ENCODE data around the gene FKBP5. TPM values are rescaled to one million over a fixed set of nuclear protein-coding genes. Genes with fewer than 3 reads are reported as not detected.

FKBP5 gene
- total RNA-seq, 1 donor from 2014 or later: 142 TPM

DNA sequence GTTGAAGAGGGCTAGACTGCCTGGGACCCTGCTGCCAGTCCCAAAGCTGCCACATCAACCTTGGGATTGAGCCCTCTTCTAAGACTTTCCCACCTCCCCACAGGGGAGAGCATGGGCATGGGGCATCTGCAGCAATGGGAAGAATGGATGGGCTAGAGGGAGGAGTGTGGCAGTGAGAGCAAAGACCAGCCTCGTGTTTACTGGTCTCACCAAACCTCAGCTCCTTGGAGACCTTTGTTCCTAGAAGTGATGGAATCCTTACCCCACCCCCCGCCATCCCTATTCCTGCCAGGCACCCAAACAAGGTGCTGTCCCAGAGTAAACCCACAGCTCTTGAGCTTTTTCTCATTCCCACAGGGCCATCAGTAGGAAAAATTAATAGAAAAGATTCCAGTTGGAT, 28.1 kb upstream of the FKBP5 start:
- Histone ChIP-seq H3K4me3 (no peak overlapping the region), H3K4me1 (peaks cover 32% of the 10 kb centered on the region), H3K36me3 (no peaks in the 10 kb centered on the region), H3K27ac (no peak overlapping the region), H3K27me3 (no peaks in the 10 kb centered on the region), H3K9me3 (no peaks in the 10 kb centered on the region)
- TF ChIP-seq CTCF (IDR thresholded peaks at IDR 0.05): no peak
- ATAC-seq (no peak), DNase-seq (peak; percentile 23)
- intact Hi-C loops (cut with DNase I): no loop called here

DNA sequence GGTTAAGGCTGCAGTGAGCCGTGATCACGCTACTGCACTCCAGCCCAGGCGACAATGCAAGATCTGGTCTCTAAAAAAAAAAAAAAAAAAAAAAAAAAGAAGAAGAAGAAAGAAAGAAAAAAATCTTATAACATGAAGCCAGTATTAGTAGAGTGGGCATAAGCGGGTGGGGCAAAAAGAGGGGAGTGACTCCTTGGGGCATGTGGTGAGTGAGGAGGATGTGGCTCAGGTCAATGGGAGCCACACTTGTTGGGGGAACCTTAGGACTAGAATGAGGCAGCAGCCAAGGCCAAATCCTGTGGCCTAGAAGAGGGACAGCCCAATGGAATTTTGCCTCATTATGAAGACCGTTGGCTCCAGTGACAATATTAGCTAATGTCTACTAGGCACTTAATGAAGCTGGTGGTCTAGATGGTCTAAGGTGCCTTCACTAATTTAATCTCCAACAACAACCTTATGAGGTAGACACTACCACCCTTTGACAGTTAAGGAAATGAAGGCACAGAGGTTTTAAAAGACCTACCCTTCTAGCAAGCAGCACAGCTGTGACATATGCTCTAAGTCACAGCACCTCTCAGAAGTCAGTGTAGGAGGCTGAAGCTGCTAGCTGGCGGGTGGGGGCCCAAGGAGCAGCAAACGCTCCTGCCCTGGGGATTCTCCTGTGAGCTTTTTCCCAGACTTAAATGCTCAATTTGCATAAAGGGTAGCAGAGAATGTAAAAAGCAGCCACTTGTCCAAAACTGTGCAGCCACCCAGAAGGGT, 24.5 kb upstream of the FKBP5 start:
- TF ChIP-seq CTCF (IDR thresholded peaks at IDR 0.05): no peak
- Histone ChIP-seq H3K27me3 (no peaks in the 10 kb centered on the region), H3K4me1 (peaks cover 4% of the 10 kb centered on the region), H3K9me3 (no peaks in the 10 kb centered on the region), H3K4me3 (no peak overlapping the region), H3K36me3 (no peaks in the 10 kb centered on the region), H3K27ac (no peak overlapping the region)
- intact Hi-C loops (cut with DNase I): no loop called here
- ATAC-seq (no peak), DNase-seq (peak; percentile 23)

- intact Hi-C loops (cut with DNase I): no loop called here
- DNase-seq: peak; percentile 0
Measured at GRCh38 chr6:35711731-35712130, 23.0 kb upstream of the FKBP5 start.

GRCh38 chr6:35710241-35710847, 21.6 kb upstream of the FKBP5 start:
- Histone ChIP-seq H3K27ac (no peak overlapping the region), H3K36me3 (no peaks in the 10 kb centered on the region), H3K27me3 (no peaks in the 10 kb centered on the region), H3K4me1 (no peaks in the 10 kb centered on the region), H3K9me3 (no peaks in the 10 kb centered on the region), H3K4me3 (no peak overlapping the region)
- intact Hi-C loops (cut with DNase I): no loop called here
- TF ChIP-seq CTCF (IDR thresholded peaks at IDR 0.05): no peak
- ATAC-seq (peak; percentile 73), DNase-seq (no peak)

More at GRCh38 chr6:35711731-35712130, 23.0 kb upstream of the FKBP5 start:
- no peak overlapping the region for H3K4me3 ChIP-seq
- no peaks in the 10 kb centered on the region for H3K9me3 ChIP-seq
- no peak overlapping the region for H3K27ac ChIP-seq
- H3K27me3 ChIP-seq: no peaks in the 10 kb centered on the region
- TF ChIP-seq CTCF (IDR thresholded peaks at IDR 0.05): no peak
- H3K36me3 ChIP-seq: no peaks in the 10 kb centered on the region
- H3K4me1 ChIP-seq: no peaks in the 10 kb centered on the region
- ATAC-seq: no peak

DNA sequence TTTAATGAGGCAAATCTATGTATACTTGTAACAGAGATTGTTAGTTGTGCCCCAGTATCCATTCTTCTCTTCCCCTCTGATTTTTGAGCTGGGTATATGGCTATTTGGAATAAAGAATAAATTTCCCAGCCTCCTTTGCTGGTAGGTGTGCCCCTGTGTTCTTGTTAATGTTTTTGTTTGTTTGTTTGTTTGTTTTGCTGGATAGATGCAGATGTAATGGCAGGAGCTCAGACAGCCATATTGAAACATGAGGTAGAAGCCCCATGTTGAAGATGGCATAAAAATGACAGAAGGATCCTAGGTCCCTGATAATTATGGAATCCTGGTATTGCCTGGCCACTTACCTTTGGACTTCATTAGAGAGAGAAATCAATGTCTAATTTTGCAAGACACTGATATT, 19.9 kb upstream of the FKBP5 start:
- Histone ChIP-seq H3K4me3 (no peak overlapping the region), H3K27me3 (no peaks in the 10 kb centered on the region), H3K9me3 (no peaks in the 10 kb centered on the region), H3K27ac (no peak overlapping the region), H3K4me1 (no peaks in the 10 kb centered on the region), H3K36me3 (no peaks in the 10 kb centered on the region)
- DNase-seq: no peak
- intact Hi-C loops (cut with DNase I): no loop called here
- ATAC-seq: no peak
- TF ChIP-seq CTCF (IDR thresholded peaks at IDR 0.05): no peak

All from upper lobe of right lung (tissue), 1 donor.